HG03469 (cell line): ENCODE results near the gene CSRNP3.

Experiments
- ATAC-seq: cut with Tn5 transposase; IDR thresholded peaks from one replicate; pipeline ENCODE4 v1.9.1; 2021; ENCODE audit warnings: mild to moderate bottlenecking, moderate library complexity, moderate number of reproducible peaks; ENCODE audit not compliant: unreplicated experiment

Gene CSRNP3

DNA sequence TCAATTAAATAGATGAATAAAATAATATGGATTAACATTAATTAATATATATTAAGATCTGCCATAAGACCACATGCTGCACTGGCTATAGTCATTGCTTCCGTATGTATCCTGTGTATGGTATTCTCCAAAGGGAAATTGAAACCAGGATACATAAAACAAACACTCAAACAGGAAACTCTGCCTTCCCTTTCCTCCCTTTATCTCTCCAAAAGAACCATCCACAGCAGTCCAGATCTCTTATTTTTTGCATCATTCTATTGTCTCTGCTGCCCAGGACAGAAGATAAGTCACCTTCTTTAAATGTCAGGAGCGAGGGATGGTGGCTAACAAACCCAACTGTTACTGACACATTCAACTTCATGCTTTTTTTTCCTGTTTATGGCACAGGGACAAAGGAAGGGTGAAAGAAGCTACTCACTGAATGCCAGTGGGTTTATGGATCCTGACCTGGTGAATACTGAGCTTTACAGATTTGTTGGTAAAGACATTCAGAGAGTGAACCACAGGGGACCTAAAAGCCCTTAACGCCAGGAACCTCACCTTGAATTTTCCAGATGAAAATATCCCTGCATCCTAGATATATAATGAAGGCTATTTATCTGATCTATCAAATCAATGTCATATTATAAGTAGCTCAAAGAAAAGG, 67.5 kb downstream of the CSRNP3 start:
- ATAC-seq: no peak

DNA sequence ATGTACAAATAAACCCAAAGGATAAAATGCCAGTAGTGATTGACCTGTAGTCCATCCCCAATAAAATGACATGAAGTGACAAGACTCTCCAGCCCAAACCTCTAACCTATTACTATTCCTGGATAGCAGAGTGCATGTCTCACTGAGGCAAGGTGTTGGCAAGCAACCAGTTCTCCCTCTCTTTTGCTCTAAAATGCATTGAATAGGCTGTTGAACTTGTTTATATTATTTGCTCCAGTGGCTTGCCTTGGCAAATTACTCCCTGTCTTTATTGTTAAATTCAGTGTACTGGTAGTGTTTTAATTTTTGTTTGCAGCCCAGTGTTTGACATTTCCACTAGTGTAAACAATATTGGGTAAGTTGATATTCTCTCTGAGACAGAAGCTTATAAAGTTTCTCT, 70.5 kb downstream of the CSRNP3 start:
- ATAC-seq: no peak

DNA sequence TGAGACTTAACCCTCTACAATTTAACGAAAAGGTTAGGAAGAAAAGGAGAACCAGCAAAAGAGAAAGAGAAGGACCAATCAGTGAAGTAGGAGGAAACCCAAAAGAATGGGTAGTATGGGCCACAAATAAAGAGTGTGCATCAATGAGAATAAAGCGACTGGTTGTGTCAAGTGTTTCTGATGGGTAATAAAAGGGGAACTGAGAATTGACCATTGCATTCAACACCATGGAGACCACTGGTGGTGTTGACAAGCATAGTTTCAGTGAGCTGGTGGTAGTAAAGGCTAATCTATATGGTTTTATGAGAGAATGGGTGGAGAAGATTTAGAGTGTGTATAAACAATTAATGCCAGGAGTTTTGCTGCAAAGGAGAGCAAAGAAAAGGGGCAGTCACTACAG, 75.4 kb downstream of the CSRNP3 start:
- peak; percentile 91 for ATAC-seq

DNA sequence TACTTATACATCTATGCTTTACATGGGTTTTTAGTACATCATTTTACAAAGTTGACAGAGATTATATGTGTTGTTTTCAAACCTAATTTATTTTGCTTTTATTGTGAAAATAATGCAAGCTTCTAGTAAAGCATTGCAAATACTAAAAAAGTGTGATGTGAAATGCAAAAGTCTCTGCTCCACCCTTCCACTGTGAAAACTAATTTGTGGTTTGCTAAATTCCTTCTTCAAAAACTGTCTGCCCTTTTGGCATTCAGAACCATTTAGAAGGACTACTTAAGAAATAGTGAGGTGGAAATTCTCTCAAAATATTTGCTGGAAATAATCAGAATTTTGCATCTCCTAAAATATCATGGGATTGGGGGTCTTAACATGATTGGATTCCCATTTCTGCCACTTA, 78.4 kb downstream of the CSRNP3 start:
- no peak for ATAC-seq

DNA sequence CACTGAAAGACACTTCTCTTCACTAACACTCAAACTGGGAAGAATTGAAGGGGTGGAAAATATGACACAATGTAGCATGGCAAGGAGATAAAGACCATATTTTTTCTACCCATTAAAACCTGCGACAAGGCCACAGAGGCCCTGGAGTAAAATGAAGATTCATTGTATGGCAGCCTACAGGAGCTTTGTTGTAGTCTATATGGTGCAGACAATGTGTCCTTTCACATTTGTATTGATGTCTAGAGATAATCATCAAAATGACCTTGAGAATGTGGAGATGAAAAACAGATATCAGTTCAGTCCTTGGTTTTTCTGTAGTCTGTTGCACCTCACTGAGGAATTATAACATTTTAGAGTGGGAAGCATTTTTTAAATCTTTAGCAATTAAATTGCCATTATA, 80.1 kb downstream of the CSRNP3 start:
- no peak for ATAC-seq

DNA sequence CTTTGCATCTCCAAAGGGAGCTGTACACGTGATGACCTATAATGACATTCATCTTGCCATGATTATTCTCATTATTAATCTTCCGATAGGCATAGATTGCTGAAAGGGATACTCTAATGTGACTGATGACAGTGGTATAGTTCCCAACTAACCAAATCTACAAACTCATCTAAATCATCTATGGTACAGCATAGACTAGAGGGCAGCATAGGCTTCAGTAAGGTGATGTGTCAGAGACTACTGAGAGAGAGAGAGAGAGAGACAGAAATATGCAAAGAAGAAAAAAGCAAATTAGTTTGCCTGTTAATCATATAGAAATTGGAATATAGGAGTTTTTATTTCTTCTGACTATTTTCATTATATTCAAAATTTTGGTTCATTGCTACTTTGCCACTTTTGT, 89.3 kb downstream of the CSRNP3 start:
- no peak for ATAC-seq

DNA sequence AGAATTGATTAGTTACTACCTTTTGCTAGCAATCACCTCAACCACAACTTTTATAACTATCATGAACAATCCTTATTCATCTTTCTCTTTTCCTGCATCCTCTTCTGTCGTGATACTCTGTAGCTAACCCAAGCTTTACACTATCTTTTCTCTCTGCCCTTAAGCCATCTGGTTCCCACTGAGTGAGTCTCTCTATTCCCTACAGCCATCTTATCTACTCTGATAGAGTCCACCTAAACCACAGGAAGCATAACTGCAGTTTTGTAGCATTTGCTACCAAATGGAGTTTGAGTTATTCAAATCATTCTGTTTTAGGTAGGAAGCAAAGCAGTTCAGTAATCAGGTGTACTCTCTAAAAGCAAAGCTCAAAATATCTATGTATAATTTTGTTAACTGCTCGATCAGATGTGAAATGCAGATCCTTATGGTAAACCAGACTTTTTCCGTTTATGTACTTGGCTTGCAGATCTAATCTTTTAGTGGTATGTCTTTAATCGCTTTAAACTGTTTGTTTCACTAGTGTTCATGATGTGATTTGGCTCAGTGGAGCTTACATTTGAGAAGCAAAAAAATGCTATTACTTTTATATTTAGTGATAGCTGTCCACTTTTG, 91.0 kb downstream of the CSRNP3 start:
- ATAC-seq: no peak

DNA sequence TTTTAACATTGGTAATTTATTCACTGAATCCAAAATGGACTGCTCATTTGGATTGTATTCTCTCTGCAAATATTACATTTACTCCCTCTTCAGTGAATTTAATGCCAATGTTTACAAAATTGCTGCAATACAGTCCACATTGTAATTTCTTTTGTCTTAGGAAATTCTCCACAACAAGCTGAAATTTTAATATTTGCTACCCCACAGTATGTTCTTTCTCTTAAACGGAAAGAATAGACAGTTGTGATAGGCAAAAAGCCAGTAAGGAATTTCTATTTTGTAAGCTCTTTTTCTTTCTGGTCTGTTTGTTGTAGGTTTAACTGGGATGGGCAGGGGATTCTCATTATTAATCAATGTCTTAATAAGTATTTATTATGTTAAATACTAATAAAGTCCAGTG, 92.0 kb downstream of the CSRNP3 start:
- ATAC-seq: no peak

DNA sequence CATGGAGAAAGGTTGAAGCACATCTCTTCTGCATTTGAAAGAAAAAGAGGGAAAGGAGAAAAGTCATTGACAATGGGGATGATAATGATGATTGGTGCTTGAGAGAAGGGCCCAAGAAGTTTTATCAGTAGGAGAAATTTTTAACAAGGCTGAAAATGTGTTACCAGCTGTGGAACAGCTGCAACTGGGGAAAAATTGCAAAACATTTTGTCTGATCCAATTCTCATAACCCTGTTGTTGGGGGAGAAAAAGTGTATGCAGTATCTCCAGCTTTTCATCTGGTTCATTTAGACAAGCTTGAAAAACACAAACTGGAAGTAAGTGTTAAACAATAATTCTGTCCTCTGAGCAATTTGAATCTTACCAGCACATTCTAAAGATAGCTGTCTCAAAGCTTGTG, 92.7 kb downstream of the CSRNP3 start:
- ATAC-seq: no peak

DNA sequence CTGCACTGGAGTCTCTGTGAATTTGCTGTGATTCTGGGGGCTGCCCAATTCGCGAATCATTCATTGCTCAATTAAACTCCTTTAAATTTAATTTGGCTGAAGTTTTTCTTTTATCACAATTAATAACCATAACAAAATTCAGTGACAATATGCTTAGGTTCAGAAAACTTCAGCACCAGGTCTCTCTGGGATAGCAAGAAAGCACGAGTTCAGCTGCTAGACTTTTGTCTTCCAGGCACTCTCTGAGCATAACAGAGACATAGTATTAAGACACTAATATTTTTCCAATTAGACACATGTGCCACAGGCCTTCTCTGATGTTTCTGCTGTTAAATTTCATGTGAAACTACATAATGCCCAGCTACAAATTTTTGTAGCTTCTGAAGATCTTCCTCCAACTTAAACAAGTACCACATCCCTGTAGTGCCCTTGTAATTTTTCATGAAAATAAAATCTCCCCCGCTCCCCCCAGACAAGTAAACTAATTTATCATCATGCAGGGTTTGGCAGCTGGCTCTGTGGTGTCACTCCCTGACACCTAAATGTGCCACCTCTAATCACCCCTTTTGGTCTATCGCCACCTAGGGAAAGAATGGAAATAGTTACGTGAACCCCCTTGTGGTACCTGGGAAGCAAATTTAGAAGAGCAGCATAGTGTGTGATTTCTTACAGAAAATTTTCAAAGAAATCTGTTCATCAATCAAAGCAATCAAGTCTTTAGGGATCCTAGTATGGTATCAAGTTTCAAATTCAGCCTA, 94.1 kb downstream of the CSRNP3 start:
- ATAC-seq: no peak

DNA sequence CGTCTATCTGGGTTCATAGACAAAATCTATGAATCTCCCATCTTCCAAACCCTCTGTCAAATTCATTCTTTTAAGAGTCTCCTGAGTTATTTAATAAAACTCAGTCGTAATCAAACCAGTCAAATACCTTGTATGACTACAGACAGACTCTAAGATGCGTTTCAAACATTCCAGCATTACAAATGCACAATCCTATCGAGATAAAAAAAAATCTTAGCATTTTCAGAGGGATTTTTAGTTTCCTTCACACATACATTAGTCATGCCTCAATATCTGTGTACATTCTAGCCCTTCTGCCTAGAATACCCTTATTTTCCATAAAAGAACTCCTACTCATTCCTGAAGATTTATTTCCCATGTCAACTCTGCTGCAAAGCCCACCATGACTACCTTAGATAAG, 96.5 kb downstream of the CSRNP3 start:
- no peak for ATAC-seq

DNA sequence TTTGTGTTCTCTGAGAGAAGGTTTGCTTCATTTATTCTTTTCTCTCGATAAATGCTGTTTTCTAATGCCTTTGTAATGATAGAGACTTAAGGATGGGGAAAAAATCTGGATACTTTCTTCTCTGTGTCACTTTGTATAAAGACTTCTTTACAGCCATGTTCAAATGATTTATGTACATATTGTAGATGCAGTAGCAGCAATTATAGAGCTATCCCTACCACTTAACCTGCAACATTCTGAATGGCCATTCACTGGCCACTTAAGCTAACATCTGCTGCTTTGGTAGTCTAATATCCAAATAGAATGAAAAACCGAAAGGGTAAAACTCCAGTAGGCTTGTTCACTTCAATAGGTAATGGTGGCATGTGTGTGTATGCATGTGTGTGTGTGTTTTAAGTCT, 97.8 kb downstream of the CSRNP3 start:
- ATAC-seq: no peak

DNA sequence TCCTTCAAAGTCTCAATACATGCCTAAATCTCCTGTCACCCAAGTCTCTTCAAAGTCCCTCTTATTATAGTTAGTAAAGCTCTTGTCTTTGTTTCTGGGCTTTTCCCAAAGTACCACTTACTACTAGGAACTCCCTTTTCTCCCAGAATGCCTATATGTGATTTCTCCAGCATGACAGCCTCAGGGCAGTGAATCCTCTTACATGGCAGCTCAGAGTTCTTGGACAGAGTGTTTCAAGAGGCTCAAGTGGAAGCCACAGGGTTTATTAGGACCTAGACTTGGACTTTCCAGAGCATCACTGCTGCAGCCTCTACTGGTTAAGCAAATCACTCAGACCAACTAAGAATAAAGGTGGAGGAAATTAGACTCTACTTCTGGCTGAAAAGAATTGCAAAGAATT, 98.9 kb downstream of the CSRNP3 start:
- ATAC-seq: no peak

DNA sequence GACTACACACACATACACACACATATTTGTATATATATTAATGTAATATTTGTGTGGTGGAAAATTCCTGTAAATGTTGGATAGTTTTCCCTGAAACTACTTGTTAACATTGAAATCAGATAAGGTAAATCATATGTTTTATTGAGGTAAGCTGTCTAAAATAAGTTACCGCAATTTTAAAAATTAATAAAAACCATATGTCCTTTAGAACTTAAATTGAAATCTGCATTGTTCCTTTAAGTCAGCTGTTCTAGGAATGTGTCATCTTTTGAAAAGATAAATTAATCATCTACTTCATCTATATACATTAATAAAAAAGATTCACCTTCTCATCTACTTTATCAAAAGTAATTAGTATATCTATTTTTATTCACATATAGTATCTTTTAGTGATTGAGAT, 102.0 kb downstream of the CSRNP3 start:
- ATAC-seq: no peak

DNA sequence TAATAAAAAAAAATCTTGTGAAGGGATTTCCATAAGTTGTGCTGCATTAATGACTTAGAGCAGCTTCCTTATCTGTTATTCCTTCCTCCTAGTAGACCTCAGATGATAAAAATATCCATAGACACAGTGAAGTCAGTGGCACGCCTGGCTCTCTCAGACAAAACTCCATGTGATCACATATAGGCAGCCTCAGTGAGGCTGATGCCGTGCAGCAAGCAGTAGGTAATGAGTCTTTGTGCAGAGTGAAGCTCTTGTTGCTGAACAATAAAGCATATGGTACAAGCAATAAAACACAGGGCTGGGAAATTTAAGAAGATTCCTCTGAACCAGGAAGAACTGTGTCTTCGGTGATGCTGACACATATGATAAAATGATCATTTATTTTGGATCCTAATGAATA, 102.7 kb downstream of the CSRNP3 start:
- no peak for ATAC-seq

DNA sequence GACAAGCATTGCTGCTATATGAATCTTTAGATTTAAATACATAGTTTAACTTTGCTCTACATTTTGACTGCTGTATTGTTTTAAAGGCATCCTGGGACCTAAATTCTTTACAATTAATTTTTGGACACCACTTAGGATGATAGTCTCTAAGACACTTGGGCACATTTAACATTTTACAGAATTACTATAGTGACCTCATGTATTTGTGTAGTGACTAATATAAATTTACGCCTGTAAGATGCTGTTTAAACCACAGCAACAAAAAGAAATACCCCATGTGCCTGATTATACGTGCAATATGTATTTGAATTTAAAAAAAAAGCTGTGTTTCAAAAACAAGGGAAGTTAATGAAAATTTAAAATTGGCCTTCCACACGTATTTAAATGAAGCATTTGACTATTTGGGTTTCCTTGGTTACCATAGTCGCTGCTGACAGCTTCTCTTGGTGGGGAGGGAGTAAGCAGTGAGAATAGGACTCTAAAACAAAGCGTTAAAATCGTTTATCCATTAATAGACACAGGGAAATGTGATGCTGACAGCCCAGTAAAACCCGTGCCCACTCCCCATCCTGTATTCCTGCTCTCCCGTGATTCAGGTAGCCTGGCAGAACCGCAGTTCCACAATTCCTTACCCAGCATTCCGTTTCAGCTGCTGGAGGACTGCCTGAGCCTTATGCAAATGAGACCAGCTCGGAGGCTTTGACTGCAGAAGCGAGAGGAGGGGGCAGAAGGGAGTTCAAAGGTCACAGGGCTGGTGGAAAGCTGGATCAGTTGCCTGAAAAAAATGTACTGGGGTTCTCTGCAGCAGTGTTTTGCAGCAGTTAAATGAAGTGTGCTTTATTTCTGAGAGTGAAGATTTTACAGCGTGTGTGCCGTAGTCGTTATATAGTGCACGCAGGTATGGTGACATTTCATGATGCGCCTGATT, 104.3 kb downstream of the CSRNP3 start:
- no peak for ATAC-seq

DNA sequence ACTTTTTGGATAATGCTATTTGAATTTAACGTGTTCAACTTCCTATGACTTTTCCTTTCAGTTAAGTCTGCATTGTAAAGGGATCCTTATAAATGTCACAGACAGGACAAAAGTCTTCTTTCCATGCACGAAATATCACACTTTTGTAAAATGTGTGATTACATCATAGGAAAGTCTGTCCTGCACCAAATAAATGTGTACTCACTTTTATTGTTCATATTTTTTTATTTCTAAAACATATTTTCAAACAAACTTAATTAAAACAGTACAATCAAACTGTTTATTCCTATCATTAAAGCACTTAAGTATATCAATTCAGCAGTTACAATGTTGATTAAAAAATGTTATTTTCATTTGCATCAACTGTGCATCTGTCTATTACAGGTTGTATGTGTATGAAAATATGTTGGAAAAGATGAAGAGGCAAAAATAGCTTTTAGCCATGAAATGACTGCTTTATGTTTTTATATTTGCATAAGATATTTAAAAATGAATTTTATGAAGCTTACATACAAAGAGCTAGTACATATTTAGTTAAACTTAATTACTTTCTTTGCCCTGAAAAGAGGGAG, 105.6 kb downstream of the CSRNP3 start:
- ATAC-seq: no peak

DNA sequence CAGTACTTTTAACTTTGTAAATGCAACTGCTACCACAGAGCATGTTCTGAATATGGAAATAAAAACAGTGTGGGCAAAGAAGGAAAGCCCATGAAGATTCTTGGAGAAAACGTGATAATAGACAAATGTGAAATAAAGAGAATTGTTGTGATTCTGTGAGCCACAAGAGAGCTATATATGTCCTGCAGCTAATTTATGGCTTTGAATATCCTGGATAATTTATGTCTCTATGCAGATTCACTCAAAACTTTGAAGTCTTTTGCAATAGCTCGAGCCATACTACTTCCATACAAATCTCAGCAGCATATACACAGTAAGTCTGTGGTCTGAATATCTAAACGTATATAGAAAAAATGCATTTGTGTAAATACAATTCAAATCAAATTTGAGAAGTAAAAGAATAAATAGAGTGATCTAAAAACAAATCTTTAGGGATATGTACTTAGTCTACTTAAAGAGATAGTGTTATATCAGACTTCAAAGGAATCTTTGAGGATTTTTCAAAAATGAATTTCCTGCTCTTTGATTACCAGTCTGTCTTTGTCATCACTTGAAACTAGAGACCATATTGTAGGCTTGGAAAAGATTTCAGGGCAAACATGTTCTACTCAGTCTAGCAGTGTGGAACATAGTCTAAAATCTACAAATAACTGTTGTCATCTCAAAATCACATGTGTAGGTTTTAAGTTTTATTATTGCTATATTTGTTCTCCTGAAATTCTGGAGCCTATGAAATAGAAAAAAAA, 107.1 kb downstream of the CSRNP3 start:
- ATAC-seq: no peak

DNA sequence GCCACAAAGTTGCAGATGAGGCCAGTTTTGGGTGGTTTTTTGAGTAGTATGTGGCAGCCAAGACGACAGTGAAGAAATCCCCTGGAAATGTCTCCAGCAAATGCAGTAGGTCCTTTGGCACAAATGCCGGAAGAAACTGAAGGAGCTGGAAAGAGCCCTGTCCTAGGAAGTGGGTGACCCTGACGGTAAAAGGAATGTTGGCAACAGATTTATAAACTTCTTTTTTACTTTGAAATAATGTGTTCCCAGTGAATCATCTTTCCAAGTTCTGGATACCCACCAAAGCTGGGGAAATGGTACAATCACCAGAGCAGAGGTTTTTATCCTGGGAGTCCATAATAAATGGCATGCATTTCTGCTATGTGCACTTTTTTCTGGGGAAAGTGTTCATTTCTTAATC, 112.9 kb downstream of the CSRNP3 start:
- ATAC-seq: no peak

DNA sequence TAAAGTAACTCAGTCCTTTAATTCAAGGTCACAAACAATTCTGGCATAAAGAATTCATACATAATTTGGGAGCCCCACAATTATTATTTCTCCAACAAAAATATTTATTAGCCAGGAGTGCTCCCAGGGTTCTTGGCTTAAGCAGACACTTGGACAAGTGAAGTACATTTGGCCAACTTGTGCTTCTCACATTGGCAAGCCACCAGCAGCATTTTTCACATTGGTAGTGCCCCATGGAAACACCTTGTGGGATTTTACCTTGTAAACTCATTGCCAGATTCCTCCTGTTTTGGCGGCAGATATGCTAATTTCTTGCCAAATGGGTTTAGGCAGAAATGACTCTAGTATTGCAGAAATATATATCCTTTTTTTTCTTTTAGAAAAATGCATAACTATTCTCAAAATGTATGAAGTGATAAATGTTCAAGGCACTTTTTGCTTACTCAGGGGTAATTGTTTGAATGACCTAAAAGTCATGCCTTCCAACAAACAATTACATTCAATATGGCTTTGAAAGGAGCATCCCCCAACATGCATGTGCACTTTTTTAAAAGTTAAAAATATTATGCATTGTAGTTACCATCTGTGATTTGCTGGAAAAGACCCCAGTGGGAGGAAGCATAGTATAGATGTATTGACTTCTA, 113.5 kb downstream of the CSRNP3 start:
- no peak for ATAC-seq
